Kidney (tissue), 14 donors: Measurements from ENCODE around the gene CCDC14. TPM values are rescaled to one million over a fixed set of nuclear protein-coding genes. Genes with fewer than 3 reads are reported as not detected.
"Not testable (repeated sequence)": the region's sequence is repeated elsewhere in the genome, so short reads cannot be mapped to it uniquely, and the experiment has no call there.

Experiments used
- DNase-seq, 5 donors: peaks; one replicate each; pipeline ENCODE4 v3.0.0-alpha.2; 2013 to 2020
- FAIRE-seq: peaks from 2 replicates; lab custom pipeline; 2012; peaks lifted over from hg19 to GRCh38; lab: Jason Lieb, UNC
- H3K27ac ChIP-seq, 2 donors: one replicate each; pipeline ENCODE4 v1.7.0; 2013; ENCODE audit warnings: low read depth in 2 of 2, low read length in 2 of 2, inconsistent platforms in 1 of 2
- H3K27me3 ChIP-seq: one replicate; pipeline ENCODE4 v1.7.1; 2013; ENCODE audit warnings: low read length, inconsistent platforms; ENCODE audit not compliant: control insufficient read depth, insufficient read depth
- H3K36me3 ChIP-seq, 3 donors: one replicate each; pipeline versions ENCODE4 v1.7.0 to v1.7.1; 2013; ENCODE audit warnings: low read length in 3 of 3, control low read depth in 1 of 3, inconsistent platforms in 1 of 3; ENCODE audit not compliant: insufficient read depth in 3 of 3, control insufficient read depth in 2 of 3
- H3K4me1 ChIP-seq, 3 donors: one replicate each; pipeline versions ENCODE4 v1.7.0 to v1.7.1; 2013; ENCODE audit warnings: low read length in 3 of 3, inconsistent platforms in 1 of 3, low read depth in 1 of 3; ENCODE audit not compliant: control insufficient read depth in 2 of 3, insufficient read depth in 2 of 3
- H3K4me3 ChIP-seq, 3 donors: one replicate each; pipeline versions ENCODE4 v1.7.0 to v1.8.1; 2013; ENCODE audit warnings: low read length in 3 of 3, control low read depth in 1 of 3, inconsistent platforms in 1 of 3
- H3K9ac ChIP-seq, 3 donors: one replicate each; pipeline versions ENCODE4 v1.7.0 to v1.7.1; 2013; ENCODE audit warnings: low read length in 3 of 3, control low read depth in 1 of 3, inconsistent platforms in 1 of 3
- H3K9me3 ChIP-seq, 3 donors: one replicate each; pipeline versions ENCODE4 v1.7.0 to v1.7.1; 2013; ENCODE audit warnings: low read length in 3 of 3, control low read depth in 1 of 3, inconsistent platforms in 1 of 3; ENCODE audit not compliant: control insufficient read depth in 2 of 3, insufficient read depth in 1 of 3
- intact Hi-C: fragments of 100-400 bp; cut with DNase I; formaldehyde crosslinking; loops from one replicate; pipeline ENCODE4 v1.11.1; 2022
- polyA plus RNA-seq: library from polyadenylated mRNA; stranded (reverse); fragments of 350-450 nt; fragmentation: Illumina TruSeq; extraction: RNeasy Lipid Tissue Mini Kit (QIAGEN cat#74804); gene quantifications from one replicate; pipeline ENCODE4 v1.2.3, GENCODE V29; 2014; ENCODE audit warnings: low read depth, low replicate concordance; ENCODE audit not compliant: insufficient read depth
- total RNA-seq: library from RNA; stranded (reverse); fragmentation: NEBNext Ultra II Directional; extraction: Animal tissue kit (Norgen Biotek cat#: 25700); gene quantifications from one replicate; pipeline ENCODE4 v1.2.1, GENCODE V29; 2021
- TF ChIP-seq, protein P1 (sequence below): IDR thresholded peaks from 3 replicates; pipeline ENCODE4 v1.5.1; 2012; ENCODE audit warnings: mild to moderate bottlenecking, moderate library complexity, borderline replicate concordance; ENCODE audit not compliant: insufficient read depth; ENCODE audit errors: extremely low read depth
- donor health status: control.
- donor health status: control.
- donor health status: control.
- donor health status: control.
- donor health status: control.
- donor health status: DM: yes; HTN: yes; CAD: no.
- donor health status: Normal renal cell carcinoma (clear cell type).

The CCDC14 gene
- total and polyA plus RNA-seq, 2 donors from 2014 or later = 8.3 to 28.2 TPM

DNA sequence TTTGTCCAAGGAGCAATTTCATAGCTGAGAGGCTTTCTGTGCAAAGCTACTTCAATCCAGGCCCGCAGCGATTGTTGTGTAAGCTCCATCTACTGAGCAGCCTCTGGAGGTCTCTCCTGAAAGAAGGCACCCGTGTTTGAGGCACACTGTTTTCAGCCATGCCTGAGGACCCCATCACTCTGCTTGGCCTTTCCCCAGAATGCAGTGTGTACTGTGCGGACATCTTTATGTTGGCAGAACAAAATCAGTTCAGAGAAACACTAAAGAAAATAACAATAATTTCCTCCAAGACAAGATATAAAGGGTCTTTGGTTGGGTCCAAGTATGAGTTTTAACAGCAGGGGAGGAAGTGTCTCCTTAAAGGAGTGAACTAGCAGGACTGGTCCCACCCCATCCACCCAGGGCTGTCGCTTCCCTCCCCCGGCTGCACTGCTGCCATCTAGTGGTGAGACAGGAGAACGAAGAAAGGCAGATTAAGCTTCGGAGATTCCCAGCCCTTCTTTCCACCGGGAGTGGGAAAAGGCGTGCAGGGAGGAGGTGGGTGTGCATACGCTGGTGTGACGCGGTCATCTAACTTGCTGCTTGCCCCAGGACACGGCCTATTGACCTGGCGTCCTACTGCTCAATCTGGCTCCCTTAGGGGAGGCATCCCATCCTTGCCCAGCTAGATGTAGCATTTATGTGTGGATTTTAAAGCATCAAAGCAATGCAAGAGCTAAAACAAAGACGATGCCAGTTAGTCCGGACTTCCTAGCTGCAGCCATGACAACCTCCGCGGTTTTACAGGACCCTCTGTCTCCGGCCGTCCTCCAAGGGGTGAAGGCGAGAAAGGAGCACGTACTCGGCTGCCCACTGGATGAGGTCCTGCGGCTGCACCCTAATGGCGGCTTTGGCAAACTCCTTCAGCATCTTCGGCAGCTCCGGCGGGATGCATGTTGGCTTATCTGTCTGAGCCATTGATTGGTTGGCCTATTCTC is 18.8 kb upstream of the CCDC14 start:
- DNase-seq = peak; percentile 41 to 63 (median 53)
- H3K27ac ChIP-seq, H3K27me3 ChIP-seq, H3K36me3 ChIP-seq, H3K9me3 ChIP-seq, H3K9ac ChIP-seq, H3K4me1 ChIP-seq, intact Hi-C loops: not testable (repeated sequence)
- peak; percentile 13 for FAIRE-seq
- H3K4me3 ChIP-seq = peak overlapping the region; percentile 55 to 66 (median 58)
- TF ChIP-seq, protein P1, sequence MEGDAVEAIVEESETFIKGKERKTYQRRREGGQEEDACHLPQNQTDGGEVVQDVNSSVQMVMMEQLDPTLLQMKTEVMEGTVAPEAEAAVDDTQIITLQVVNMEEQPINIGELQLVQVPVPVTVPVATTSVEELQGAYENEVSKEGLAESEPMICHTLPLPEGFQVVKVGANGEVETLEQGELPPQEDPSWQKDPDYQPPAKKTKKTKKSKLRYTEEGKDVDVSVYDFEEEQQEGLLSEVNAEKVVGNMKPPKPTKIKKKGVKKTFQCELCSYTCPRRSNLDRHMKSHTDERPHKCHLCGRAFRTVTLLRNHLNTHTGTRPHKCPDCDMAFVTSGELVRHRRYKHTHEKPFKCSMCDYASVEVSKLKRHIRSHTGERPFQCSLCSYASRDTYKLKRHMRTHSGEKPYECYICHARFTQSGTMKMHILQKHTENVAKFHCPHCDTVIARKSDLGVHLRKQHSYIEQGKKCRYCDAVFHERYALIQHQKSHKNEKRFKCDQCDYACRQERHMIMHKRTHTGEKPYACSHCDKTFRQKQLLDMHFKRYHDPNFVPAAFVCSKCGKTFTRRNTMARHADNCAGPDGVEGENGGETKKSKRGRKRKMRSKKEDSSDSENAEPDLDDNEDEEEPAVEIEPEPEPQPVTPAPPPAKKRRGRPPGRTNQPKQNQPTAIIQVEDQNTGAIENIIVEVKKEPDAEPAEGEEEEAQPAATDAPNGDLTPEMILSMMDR = peak; percentile 63

DNA sequence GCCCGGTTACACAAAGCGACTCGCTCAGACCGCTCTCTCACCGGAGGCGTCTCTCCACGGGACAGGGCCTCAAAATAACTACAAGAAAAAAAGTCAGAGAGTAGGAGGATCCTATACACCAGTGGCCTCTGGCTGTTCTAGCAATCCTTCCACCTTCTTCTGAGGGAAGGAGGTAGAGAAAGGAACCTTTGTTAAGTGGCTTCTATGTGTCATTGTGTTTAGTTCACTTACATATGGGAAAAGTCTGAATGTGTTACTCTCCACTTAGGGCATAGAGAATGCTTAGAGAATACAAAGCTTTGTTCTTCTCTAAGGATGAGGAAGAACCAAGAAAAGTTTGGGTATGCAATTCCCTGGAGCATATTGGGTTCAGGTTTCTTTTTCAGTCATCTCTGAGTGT is 15.9 kb upstream of the CCDC14 start:
- H3K27me3 ChIP-seq, H3K27ac ChIP-seq, H3K36me3 ChIP-seq, FAIRE-seq, DNase-seq, H3K9me3 ChIP-seq, intact Hi-C loops, H3K9ac ChIP-seq, H3K4me1 ChIP-seq, H3K4me3 ChIP-seq: not testable (repeated sequence)

DNA sequence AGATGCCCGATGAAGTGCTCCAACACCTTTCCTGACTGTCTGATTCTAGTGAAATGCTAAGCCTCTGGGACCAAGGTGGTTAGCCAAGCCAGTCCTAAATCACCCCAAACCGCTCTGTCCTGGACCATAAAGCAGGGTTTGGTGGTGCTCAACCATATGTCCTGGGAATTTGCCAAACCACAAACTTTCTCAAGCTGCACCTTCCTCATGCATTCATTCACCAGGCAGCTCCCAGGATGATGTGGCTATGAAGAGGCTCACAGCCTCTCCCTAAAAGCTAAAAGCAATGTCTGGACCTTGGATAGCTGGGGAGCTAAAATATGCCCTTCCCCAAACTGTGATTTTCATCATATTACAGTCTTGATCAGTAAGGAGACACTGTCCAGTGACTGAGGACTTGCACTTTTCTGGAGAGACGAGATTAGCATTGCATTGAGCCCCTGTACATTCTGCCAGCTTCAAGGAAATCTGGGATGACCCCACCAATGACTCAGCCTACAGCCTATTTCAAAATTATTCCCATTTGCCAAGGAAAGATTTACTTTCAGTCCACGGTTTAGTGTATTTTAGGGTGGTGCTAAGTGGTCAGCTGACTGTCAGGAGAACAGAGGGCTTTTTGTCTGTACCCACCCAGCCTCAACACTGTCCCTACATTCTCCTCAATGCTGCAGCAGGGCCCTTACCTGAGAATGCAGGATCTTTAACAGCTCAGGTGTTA is 15.3 kb upstream of the CCDC14 start:
- FAIRE-seq, H3K4me3 ChIP-seq, H3K36me3 ChIP-seq, H3K9ac ChIP-seq, H3K27me3 ChIP-seq, H3K9me3 ChIP-seq, intact Hi-C loops, H3K27ac ChIP-seq, H3K4me1 ChIP-seq, DNase-seq: not testable (repeated sequence)

DNA sequence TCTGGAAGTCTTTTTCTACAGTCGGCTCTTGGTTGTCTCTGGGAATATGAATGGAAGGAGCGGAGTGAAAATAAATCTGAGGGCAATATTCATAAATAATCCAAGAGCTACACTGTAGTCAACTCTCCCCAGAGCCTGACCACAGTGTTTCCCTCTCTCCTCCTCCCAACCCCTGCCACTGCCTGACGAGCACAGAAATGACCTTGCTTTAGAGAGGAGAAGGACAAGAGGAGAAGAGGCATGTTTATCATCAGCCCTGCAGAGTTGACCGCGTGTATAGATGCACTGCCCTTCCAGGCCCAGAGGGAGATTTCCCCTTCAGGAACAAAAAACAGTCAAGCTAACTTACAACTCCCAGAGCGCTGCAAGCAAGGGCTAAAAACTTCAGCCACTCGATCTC is 14.0 kb upstream of the CCDC14 start:
- H3K9me3 ChIP-seq, H3K4me1 ChIP-seq, H3K27ac ChIP-seq, H3K4me3 ChIP-seq, DNase-seq, intact Hi-C loops, FAIRE-seq, H3K27me3 ChIP-seq, H3K9ac ChIP-seq, H3K36me3 ChIP-seq: not testable (repeated sequence)
